Panc1 (cell line): ENCODE measurements around the gene UMAD1. TPM values are rescaled to one million over a fixed set of nuclear protein-coding genes. Genes with fewer than 3 reads are reported as not detected.

Source experiments
- ATAC-seq: fragments of 200-7000 bp; cut with Tn5 transposase; 2 replicates; pipeline ENCODE4 v1.9.1; 2020; ENCODE audit warnings: mild to moderate bottlenecking, moderate library complexity
- BruUV-seq: library from RNA; stranded (reverse); fragments of 400-500 nt; replicated peaks from 2 replicates; lab custom pipeline; 2021; lab: Mats Ljungman, UMichigan
- CTCF ChIA-PET: fragments of 300-600 bp; sonication (Branson Sonifier 250); formaldehyde crosslinking; loops from one replicate; lab custom pipeline; 2022; ENCODE audit warnings: antibody characterized with exemption; lab: Charles Lee
- POLR2A ChIA-PET: fragments of 300-600 bp; sonication (Branson Sonifier 250); formaldehyde crosslinking; loops from one replicate; lab custom pipeline; 2022; ENCODE audit warnings: antibody characterized with exemption; lab: Charles Lee
- DNase-seq: peaks from one replicate; pipeline ENCODE4 v3.0.0-alpha.2; 2010; ENCODE audit warnings: low read depth, low spot score
- H3K27ac ChIP-seq: 2 replicates; pipeline ENCODE4 v1.5.1; 2011; ENCODE audit warnings: mild to moderate bottlenecking, low read length, inconsistent platforms
- H3K27me3 ChIP-seq: fragments of 200-500 bp; sonication (Bioruptor generic); 2 replicates; pipeline ENCODE4 v1.6.0; 2014; ENCODE audit warnings: low read length, inconsistent platforms; ENCODE audit not compliant: control insufficient read depth, insufficient read depth
- H3K36me3 ChIP-seq: fragments of 200-500 bp; sonication (Bioruptor generic); 2 replicates; pipeline ENCODE4 v1.5.1; 2014; ENCODE audit warnings: inconsistent platforms, mild to moderate bottlenecking, low read length, moderate library complexity; ENCODE audit not compliant: control insufficient read depth, insufficient read depth
- H3K4me1 ChIP-seq: 2 replicates; pipeline ENCODE4 v1.5.1; 2011; ENCODE audit warnings: inconsistent platforms, mild to moderate bottlenecking, low read length, moderate library complexity; ENCODE audit not compliant: control insufficient read depth, insufficient read depth
- H3K4me3 ChIP-seq, 2 experiments: 2 replicates each; pipeline ENCODE4 v1.5.1; 2011 to 2012; ENCODE audit warnings: low read depth in 2 of 2, low read length in 2 of 2, mild to moderate bottlenecking in 2 of 2, inconsistent platforms in 1 of 2, moderate library complexity in 1 of 2
- H3K9me3 ChIP-seq: fragments of 200-500 bp; sonication (Bioruptor generic); 2 replicates; pipeline ENCODE4 v1.5.1; 2014; ENCODE audit warnings: low read depth, mild to moderate bottlenecking, inconsistent platforms, low read length, moderate library complexity; ENCODE audit not compliant: control insufficient read depth, insufficient read depth
- POLR2AphosphoS5 ChIP-seq: IDR thresholded peaks from 2 replicates; pipeline ENCODE4 v1.6.1; 2012; ENCODE audit warnings: mild to moderate bottlenecking, low read depth, low read length, moderate library complexity
- SIN3A ChIP-seq: IDR thresholded peaks from 2 replicates; pipeline ENCODE4 v1.6.1; 2012; ENCODE audit warnings: low read depth, mild to moderate bottlenecking, low read length, moderate library complexity, borderline replicate concordance; ENCODE audit not compliant: insufficient read depth
- TCF7L2 ChIP-seq: IDR thresholded peaks from 2 replicates; pipeline ENCODE4 v1.6.1; 2011; ENCODE audit warnings: mild to moderate bottlenecking, low read depth, low read length, inconsistent platforms
- in situ Hi-C: cut with HindIII; loops from 2 replicates; pipeline ENCODE4 v1.10.0; 2016; ENCODE audit warnings: low sequenced_read_pairs, low pct_unique_long_range_greater_than_20kb
- intact Hi-C: fragments of 100-400 bp; cut with micrococcal nuclease; formaldehyde crosslinking; loops from one replicate; pipeline ENCODE4 v1.10.0; 2022; ENCODE audit not compliant: unreplicated experiment
- total RNA-seq: library from RNA; stranded (reverse); gene quantifications from one replicate; pipeline ENCODE4 v1.2.1, GENCODE V29; 2021; ENCODE audit not compliant: unreplicated experiment
- TF ChIP-seq, protein P1 (sequence below): fragments of 450-650 bp; IDR thresholded peaks from 2 replicates; pipeline ENCODE4 v1.5.1; 2017; ENCODE audit warnings: mild to moderate bottlenecking
- TF ChIP-seq, protein P2 (sequence below), 2 experiments: IDR thresholded peaks; 2 replicates each; pipeline ENCODE4 v1.6.1; 2011 to 2012; ENCODE audit warnings: low read depth in 2 of 2, control low read depth in 1 of 2, low read length in 1 of 2, mild to moderate bottlenecking in 1 of 2, moderate library complexity in 1 of 2; ENCODE audit not compliant: insufficient read depth in 1 of 2

UMAD1 gene
- total RNA-seq, 1 experiment from 2014 or later: 19.9 TPM

DNA sequence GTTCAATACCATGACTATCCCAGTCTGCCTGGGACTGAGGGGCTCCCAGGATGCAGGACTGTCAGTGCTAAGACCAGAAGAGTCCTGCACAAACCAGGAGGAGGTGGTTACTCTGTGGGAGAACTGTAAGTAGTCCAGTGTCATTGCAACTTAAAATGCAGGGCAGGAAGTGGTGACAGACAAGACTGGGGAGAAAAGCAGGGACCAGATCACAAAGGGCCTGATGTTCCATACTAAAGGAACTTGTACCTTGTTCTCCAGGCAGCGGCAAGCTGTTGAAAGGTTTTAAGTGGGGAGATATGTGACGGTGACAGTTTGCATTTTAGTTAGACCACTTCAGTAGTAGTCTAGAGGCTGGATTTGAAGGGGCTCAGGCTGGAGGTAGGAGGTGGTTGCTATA lies 262.3 kb downstream of the UMAD1 start:
- in situ Hi-C loops (no loop called here), intact Hi-C loops (no loop called here)
- Histone ChIP-seq H3K27me3 (no peaks in the 10 kb centered on the region), H3K4me3 (no peak overlapping the region), H3K9me3 (no peaks in the 10 kb centered on the region), H3K36me3 (no peaks in the 10 kb centered on the region), H3K4me1 (no peaks in the 10 kb centered on the region), H3K27ac (no peak overlapping the region)
- DNase-seq: no peak
- no peak for ATAC-seq
- no TSS peak for BruUV-seq
- POLR2A ChIA-PET: no interaction called here
- CTCF ChIA-PET: no interaction called here
- TF ChIP-seq POLR2AphosphoS5: no peak
- no peak for TF ChIP-seq SIN3A
- no peak for TF ChIP-seq TCF7L2
- TF ChIP-seq, protein P1, sequence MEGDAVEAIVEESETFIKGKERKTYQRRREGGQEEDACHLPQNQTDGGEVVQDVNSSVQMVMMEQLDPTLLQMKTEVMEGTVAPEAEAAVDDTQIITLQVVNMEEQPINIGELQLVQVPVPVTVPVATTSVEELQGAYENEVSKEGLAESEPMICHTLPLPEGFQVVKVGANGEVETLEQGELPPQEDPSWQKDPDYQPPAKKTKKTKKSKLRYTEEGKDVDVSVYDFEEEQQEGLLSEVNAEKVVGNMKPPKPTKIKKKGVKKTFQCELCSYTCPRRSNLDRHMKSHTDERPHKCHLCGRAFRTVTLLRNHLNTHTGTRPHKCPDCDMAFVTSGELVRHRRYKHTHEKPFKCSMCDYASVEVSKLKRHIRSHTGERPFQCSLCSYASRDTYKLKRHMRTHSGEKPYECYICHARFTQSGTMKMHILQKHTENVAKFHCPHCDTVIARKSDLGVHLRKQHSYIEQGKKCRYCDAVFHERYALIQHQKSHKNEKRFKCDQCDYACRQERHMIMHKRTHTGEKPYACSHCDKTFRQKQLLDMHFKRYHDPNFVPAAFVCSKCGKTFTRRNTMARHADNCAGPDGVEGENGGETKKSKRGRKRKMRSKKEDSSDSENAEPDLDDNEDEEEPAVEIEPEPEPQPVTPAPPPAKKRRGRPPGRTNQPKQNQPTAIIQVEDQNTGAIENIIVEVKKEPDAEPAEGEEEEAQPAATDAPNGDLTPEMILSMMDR: no peak
- TF ChIP-seq, protein P2, sequence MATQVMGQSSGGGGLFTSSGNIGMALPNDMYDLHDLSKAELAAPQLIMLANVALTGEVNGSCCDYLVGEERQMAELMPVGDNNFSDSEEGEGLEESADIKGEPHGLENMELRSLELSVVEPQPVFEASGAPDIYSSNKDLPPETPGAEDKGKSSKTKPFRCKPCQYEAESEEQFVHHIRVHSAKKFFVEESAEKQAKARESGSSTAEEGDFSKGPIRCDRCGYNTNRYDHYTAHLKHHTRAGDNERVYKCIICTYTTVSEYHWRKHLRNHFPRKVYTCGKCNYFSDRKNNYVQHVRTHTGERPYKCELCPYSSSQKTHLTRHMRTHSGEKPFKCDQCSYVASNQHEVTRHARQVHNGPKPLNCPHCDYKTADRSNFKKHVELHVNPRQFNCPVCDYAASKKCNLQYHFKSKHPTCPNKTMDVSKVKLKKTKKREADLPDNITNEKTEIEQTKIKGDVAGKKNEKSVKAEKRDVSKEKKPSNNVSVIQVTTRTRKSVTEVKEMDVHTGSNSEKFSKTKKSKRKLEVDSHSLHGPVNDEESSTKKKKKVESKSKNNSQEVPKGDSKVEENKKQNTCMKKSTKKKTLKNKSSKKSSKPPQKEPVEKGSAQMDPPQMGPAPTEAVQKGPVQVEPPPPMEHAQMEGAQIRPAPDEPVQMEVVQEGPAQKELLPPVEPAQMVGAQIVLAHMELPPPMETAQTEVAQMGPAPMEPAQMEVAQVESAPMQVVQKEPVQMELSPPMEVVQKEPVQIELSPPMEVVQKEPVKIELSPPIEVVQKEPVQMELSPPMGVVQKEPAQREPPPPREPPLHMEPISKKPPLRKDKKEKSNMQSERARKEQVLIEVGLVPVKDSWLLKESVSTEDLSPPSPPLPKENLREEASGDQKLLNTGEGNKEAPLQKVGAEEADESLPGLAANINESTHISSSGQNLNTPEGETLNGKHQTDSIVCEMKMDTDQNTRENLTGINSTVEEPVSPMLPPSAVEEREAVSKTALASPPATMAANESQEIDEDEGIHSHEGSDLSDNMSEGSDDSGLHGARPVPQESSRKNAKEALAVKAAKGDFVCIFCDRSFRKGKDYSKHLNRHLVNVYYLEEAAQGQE (IDR thresholded peaks at IDR 0.05; ENCODE audit: insufficient read depth in 1 of 2, low read depth in 2 of 2, low read length in 1 of 2): no peak

DNA sequence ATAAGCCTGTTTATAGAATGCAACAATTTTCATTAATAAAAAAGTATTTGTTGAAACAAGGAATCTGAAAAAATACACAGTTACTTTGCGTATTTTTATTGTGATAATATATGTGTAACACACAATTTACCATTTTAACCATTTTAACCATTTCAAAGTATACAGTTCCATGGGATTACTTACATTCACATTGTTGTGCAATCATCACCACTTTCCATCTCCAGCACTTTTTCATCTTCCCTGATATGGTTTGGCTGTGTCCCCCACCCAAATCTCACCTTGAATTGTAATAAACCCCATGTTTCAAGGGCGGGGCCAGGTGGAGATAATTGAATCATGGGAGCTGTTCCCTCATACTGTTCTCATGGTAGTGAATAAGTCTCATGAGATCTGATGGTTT lies 266.8 kb downstream of the UMAD1 start:
- intact Hi-C loops (no loop called here), in situ Hi-C loops (no loop called here)
- ChIA-PET CTCF (no interaction called here), POLR2A (no interaction called here)
- TF ChIP-seq, protein P1: no peak
- TF ChIP-seq SIN3A: no peak
- TF ChIP-seq, protein P2 (IDR thresholded peaks at IDR 0.05; ENCODE audit: insufficient read depth in 1 of 2, low read depth in 2 of 2, low read length in 1 of 2): no peak
- no peak for TF ChIP-seq TCF7L2
- no peak for TF ChIP-seq POLR2AphosphoS5
- Histone ChIP-seq H3K4me3 (no peak overlapping the region), H3K27me3 (no peaks in the 10 kb centered on the region), H3K27ac (no peak overlapping the region), H3K4me1 (no peaks in the 10 kb centered on the region), H3K36me3 (no peaks in the 10 kb centered on the region), H3K9me3 (no peaks in the 10 kb centered on the region)
- ATAC-seq (no peak), DNase-seq (no peak)
- BruUV-seq: no TSS peak
